GM12801 (cell line): ENCODE results near the gene NEDD4.

Source experiments
- CTCF ChIP-seq: IDR thresholded peaks from one replicate; pipeline ENCODE4 v1.5.1; 2011; ENCODE audit warnings: control low read depth; ENCODE audit not compliant: insufficient read length; ENCODE audit errors: extremely low read depth

Gene NEDD4

DNA sequence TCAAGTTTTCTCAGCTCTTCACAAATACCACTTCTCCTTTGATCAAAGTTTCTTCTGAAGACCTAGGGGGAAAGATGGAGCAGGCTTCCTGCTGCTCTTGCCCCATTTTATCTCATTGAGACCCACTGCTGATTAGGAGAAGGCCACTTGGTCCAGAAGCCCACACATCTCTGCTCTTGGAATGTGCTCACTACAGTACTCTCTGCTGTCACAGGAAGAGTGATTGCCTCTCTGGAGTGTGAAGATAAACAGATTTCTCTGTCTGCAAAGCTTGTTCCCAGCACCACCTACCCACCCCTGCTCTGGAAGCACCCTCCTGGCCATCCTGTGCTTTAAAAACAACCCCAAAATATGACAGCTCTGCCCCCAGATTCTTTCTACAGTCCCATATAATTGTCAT is 209.1 kb downstream of the NEDD4 start:
- TF ChIP-seq CTCF, result no peak

DNA sequence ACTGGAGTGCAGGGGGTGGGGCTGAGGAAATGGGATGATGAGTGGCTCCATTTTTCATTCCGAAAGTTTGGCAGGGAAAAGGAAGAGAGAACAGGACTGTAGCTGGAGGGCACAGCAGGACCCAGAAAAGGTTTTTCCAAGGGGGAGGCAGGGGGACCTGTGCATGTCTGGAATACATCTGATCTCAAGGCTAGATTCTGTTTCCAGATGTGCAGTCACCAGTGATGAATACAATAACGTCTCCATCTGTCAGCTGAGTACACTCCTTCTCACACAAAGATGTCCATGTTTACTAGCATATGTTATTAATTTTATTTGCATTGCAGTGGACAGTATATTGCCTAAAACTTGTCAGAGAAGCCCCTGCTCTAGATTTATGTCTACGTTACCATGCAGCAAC is 210.5 kb downstream of the NEDD4 start:
- no peak for TF ChIP-seq CTCF

DNA sequence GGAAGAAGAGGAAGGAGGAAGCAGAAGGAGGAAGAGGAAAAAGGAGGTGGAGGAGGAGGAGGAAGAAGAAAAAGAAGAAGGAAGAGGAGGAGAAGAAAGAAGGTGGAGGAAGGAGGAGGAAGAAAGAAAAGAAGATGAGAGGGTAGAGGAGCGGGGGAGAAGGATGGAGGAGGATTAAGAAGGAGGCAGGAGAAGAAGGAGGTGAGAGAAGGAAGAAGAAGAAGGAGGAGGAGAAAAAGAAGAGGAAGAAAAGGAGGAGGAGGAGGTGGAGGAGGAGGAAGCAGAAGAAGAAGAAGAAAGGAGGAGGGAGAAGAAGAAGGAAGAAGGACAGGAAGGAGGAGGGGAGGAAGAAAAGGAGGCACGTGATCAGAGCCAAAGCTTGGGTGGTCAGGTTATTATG is 213.1 kb downstream of the NEDD4 start:
- no peak for TF ChIP-seq CTCF

GRCh38 chr15:55778932-55779331 is 214.5 kb downstream of the NEDD4 start:
- no peak for TF ChIP-seq CTCF
